Stimulated activated naive CD4-positive, alpha-beta T cell treated with Interleukin-2 at 50 U/mL for 16 hours (primary cell): ENCODE measurements around the gene CACNA1G.

Experiments
- DNase-seq: peaks from one replicate; lab custom pipeline; 2025; lab: John Stamatoyannopoulos, UW

The CACNA1G gene

DNA sequence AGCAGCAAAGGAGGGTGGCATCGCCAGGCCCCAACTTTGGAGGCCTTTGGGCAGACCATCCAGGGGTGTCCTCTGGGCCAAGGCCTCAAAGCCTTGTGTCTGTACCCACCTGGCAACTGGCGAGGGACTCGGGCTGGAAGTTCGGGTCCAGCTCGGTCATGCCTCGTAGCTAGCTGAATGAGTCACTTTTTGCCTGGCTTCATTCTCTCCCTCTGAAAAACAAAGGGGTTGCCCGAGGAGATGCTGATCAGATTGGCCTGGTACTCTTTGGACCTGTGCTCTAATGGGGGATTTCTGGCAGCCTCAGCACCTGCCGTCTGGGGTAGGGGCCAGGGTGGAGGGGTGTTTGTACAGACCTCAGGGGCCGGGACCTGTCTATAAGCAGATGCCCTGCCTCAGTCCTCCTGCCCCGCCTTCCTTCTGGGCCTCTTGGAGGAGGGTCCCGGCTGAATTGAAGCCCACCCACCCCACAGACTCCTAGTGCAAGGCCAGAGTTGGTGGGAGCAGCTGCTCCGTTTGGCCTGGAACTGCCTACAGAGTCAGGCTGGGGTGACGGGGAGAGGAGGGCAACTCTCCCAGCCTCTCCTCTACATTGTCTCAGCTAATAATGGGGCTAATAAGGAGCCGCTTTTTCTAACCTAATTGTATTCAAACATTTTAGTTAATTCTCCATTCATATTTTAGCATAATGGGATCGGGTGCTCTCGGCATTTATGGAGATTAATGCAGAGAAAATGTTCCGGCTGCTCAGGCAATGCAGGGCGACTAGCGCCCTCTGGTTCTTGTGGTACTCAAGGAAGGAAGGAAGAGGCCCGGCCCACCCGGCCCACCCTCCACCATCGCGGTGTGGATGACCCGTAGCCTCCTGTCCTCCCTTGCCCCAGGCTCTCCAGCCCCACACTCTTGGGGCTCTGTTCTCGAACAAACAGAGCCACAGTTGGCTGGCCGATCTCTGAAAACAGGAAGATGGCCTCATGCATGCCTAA is 52.8 kb downstream of the CACNA1G start:
- no peak for DNase-seq

DNA sequence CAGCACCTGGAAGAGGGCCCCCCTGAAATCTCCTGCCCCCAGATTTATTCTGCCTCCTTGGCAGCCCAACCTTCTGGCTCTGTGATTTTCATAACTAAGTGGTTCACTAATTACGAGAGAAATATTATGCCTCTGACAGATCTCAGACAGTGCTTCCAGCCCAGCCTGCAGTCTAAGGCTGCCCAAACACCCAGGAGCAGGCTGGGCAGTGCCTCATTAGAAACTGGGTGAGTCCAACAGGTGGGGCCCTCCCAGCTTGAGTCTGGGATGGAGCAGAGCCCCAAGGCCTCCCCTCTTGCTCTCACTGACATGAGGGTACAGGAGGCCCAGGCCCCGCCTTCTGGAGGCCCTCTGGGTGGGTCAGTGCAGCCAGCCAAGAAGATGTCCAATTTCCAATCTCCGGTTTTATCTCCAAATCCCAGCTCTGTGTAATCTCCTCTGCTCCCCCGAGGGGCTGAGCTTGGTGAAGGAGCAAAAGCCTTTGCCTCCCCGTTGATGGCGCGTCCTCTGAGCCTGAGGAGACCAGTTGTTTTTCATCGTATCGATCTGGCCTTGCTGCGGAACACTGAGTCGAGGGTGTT is 54.0 kb downstream of the CACNA1G start:
- DNase-seq = no peak

GRCh38 chr17:50615828-50616227 is 55.3 kb downstream of the CACNA1G start:
- DNase-seq = no peak

- no peak for DNase-seq
Observed at GRCh38 chr17:50618300-50618699, 57.8 kb downstream of the CACNA1G start.

DNA sequence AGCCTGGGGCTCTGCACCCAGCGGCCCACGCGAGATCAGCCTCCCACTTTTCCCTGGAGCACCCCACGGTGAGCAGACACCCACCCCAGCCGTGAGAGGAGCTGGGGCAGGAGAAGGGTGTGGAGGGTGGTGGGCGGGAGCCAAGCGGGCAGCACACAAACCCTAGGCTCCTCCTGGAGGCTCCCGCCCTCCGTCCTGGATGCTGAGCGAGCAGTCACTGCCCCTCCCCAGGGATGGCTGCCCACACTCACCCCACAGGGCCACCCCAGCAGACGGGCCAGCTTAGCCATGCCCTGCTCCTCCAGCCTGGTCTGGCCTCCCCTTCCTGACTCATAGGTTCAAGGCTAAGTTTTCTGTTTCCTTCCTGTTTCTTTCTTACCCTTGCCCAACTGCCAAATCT is 58.4 kb downstream of the CACNA1G start:
- no peak for DNase-seq

DNA sequence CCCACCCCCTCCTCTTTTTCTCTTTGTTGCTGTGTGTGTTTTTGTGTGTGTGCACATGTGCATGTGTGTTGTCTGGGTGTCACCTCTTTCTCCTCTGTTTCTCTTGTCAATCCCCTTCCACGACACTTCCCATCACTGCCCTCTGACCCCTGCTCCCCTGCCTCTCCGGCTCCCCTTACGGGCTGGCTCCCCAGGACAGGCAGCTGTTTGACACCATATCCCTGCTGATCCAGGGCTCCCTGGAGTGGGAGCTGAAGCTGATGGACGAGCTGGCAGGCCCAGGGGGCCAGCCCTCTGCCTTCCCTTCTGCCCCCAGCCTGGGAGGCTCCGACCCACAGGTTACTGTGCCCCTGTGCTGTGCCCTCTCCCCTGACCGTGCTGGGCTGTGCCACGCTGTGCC is 59.0 kb downstream of the CACNA1G start:
- DNase-seq = no peak

- no peak for DNase-seq
Observed at GRCh38 chr17:50620237-50620636, 59.7 kb downstream of the CACNA1G start.

GRCh38 chr17:50620858-50621257 is 60.3 kb downstream of the CACNA1G start:
- no peak for DNase-seq

DNA sequence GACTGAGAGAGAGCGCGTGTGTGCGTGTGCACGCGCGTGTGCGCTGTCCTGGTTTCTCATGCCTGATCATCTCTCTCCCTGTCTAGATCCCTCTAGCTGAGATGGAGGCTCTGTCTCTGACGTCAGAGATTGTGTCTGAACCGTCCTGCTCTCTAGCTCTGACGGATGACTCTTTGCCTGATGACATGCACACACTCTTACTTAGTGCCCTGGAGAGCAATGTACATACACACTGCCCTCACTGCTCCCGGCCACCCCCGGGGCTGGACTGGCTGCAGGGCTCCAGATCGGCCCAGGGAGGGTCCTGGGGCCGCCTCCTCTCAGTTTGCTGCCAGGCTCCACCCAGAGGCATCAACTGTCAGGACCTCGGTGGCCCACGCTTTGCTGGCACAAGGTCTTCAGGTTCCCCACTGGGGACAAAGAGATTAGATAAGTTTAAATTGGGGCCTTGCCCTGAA is 61.1 kb downstream of the CACNA1G start:
- DNase-seq = no peak

GRCh38 chr17:50624321-50624934 is 63.9 kb downstream of the CACNA1G start:
- DNase-seq = no peak

DNA sequence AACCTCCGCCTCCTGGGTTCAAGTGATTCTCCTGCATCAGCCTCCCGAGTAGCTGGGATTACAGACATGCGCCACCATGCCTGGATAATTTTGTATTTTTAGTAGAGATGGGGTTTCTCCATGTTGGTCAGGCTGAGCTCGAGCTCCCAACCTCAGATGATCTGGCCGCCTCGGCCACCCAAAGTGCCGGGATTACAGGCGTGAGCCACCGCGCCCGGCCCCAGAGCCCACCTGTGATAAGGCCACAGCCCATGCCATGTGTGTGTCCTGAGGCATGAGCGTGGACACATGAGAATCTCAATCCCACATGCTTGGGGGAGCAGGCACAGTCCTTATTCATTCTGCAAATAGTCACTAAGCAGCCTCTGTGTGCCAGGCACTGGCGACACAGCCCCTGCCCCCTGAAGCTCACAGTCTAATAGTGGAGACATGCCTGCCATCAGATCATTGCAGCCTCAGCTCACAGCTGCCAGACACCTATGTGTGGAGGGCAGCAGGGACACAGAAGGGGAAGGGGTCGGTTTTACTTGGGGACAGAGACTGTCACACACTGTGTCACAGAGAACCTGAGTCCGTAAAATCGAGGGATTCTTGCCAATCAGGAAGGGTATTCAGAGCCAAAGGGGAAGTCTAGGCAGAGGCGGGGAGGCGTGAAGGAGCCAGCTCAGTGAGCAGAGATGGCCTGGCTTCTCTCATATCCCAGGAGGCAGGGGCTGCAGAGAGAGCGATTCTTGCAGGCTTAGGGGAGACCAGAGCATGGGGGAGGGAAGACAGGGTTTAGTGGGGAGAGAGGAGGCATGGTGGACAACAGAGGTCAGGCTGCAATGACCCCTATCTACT is 64.7 kb downstream of the CACNA1G start:
- DNase-seq = no peak

- peak; percentile 55 for DNase-seq
Observed at GRCh38 chr17:50626037-50626574, 65.6 kb downstream of the CACNA1G start.

DNA sequence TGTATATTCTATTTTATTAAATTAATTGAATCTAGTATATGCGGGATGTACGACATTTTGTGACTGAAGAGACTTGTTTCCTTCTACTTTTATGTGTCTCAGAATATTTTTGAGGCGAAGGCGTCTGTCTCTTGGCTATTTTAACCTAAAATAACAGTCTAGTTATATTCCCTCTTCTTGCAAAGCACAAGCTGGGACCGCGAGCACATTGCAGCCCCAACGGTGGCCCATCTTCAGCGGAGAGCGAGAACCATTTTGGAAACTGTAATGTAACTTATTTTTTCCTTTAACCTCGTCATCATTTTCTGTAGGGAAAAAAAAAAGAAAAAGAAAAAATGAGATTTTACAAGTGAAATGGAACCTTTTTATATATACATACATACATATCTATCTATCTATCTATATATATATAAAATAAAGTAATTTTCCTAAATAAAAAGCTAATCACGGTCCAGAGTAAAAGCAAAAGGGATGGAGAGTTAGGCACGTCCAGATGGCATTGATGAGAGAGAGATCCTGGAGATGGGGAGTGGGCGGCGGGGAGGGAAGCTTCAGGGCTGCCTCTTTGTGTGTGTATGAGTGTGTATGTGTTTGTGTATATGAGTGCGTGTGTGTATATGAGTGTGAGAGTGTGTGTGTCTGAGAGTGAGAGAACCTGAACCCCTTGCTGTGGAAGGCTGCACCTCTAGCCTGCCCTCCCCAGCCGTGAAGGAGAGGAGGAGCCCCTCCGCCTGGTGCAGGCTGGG is 66.7 kb downstream of the CACNA1G start:
- no peak for DNase-seq

DNA sequence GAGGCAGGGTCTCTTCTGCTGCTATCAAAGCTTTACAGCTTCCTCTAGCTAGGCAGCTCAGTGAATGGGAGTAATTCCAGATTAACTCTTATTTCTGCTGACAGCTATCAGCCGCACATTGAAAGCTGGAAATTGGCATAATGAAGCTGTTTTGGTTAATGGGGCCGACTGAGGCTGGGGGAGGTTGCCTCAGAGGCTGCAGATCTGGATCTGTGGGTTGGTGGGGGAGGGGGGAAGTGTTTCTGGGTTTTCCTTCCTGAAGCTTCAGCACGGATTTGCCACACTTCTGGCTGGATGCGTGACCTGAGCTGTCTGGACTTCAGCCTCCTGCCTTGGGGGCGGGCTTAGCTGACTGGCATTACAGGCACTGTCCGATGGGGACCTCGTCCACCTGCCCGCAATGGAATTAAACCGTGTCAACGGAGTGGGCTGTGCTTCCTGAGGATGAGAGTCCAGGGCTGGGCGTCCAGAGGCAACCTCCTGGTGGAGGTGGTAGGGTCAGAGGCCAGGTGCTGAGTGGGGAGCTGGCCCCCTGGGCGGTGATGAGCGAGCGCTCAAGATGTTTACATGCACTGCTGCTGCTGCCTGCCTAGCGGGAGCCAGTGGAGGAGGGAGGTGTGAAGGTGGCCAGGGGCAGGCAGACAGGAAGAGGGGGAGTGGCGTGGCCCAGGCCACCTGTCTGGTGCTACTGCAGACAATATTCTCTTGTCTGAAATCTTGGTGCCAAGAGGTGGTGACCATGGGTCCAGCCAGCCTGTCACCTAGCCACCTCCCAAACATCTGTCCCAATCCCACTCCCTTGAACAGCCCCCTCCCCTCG is 67.5 kb downstream of the CACNA1G start:
- DNase-seq = no peak

DNA sequence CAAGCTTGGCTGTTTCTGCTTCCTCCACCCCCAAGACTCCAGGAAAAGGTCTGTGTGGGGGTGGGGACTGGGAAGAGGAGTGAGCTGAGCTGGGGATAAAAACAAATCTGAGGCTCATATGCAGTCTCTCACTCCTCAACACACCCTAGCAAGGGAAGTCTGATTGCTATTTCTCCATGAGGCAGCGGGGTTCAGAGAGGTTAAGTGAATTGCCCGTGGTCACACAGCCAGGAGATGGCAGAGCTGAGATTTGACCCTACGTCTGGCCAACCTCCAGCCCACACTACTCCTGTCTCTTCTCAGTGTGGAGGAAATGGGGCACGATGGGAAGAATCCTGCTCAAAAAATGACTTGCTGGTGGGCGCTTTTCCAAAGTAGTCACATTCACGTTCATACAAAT is 69.4 kb downstream of the CACNA1G start:
- no peak for DNase-seq

DNA sequence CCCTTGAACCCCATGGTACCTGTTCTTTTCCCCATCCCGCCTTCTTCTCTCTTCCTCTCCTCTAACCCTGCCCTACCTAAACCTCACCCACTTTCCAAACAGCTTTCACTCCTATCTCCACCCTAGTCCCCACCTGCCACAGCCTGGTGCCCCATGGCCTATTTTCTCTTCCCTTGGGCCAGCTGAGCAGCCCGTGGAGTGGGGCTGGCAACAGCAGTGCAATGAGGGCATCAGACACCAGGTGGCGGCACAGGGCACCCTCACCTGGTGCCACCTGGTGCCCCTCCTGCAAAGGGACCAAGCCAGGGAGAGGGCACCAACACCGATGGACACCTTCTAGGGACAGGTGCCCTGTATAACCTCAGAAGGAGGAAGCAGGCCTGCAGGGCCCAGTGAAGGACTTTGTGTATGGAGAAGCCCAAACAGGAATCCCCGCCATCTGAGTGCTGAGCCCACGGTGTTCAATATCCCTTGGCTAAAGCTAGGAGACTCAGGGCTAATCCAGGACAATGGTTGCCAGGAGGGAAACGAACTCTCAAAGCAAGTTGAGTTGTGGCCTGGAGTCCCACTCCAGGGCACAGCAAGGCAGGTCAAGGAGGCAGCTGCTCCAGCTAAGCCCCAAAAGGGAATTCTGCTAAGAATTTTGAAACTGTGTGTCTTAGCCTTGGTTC is 70.1 kb downstream of the CACNA1G start:
- peak; percentile 31 for DNase-seq

- DNase-seq = no peak
Observed at GRCh38 chr17:50631195-50631907, 70.8 kb downstream of the CACNA1G start.

DNA sequence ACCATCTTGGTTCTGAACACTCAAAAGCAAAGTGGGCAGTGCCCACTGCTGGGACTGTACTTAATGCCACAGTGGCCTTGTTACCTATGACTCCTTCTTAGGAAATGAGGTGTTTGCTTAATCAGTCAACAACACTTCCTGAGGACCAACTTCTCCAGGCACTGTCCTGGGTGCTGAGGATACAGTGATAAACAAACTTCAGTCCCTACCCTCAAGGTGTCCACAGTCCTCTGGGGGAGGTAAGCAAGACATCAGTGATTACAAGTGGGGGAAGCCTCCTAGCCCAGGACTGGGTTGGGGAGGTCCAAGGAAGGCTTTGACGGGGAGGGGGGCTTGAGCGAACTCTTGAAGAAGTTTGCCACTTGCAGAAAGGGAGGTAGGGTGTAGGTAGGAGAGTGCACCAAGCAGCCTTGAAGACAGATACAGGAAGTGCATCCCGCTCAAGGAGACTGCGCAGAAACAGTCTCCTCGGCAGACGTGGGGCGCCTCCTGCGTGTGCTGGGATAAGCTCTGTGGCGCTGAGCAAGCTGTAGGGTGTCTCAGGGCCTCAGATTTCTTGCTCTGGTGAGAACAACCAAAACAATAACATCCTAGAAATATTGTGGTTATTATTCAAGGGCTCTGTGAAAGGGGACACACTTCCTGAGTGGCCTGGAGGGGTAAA is 71.5 kb downstream of the CACNA1G start:
- DNase-seq = no peak
